ENCODE results near the gene NT5DC3. TPM values are rescaled to one million over a fixed set of nuclear protein-coding genes. Genes with fewer than 3 reads are reported as not detected.

Gene NT5DC3
- total and polyA plus RNA-seq, 2 of the 13 experiments (the other 11 are each of a cell fraction or from before 2014, with no cell fraction given) = 3.2 to 6.6 TPM

DNA sequence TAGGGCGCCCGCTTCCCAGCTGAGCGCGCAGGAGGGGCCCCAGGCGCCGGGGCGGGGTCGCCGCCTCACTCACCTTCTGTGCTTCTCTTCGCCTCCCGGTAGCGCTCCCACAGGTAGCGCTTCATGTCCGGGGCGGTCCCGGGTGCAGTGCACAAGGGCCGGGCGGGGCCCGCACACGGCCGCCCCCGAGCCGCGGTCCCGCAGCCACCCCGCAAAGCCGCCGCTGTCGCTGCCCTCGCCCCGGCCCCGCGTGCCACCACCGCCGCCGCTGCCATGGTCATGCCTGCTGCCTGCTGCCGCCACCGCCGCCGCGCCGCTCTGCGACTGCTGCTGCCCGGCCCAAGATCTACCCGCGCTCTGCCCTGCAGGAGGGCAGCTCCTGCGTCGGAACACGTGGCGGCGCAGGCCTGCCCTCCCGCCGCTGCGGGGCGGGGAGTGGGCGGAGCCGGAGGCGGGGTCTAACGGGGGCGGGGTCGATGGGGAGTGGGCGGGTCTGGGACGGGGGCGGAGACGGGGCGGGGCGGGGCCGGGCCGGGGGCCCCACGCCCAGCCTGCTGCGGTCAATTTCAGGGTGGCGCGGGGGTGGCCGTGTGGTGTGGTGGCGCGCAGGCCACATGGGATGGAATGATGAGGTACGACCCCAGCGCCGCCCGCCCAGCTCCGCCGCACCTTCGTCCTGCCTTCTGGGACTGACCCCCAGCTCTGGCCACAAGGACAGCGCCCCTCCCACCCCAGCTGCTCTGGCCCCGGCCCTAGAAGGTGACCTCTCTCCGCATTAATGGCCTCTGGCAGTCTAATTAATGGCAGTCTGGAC, at the start of gene NT5DC3 (continued):
- TF ChIP-seq KMT2B (CRISPR knock-in tag; IDR thresholded peaks at IDR 0.05) (peak; percentile 18; the same call in 1 of the 2 replicates), ZNF235 (CRISPR knock-in tag; IDR thresholded peaks at IDR 0.05; ENCODE audit: borderline replicate concordance) (peak; percentile 10; the same call in 1 of the 2 replicates), ZSCAN21 (CRISPR knock-in tag; IDR thresholded peaks at IDR 0.05; ENCODE audit: borderline replicate concordance) (peak; percentile 93), ZFP36 (IDR thresholded peaks at IDR 0.05; ENCODE audit: borderline replicate concordance, low read depth, low read length, partially characterized antibody) (no peak), SP2 (CRISPR knock-in tag; IDR thresholded peaks at IDR 0.05) (0 out of 2 replicates have a peak, but pooled peaks have one; percentile 25), ELF4 (CRISPR knock-in tag; IDR thresholded peaks at IDR 0.05; ENCODE audit: borderline replicate concordance) (no peak), SMAD1 (CRISPR knock-in tag; IDR thresholded peaks at IDR 0.05; ENCODE audit: borderline replicate concordance, low read depth) (peak; percentile 26; the same call in 1 of the 2 replicates), SP4 (CRISPR knock-in tag; IDR thresholded peaks at IDR 0.05) (peak; percentile 94), WIZ (CRISPR knock-in tag; IDR thresholded peaks at IDR 0.05) (peak; percentile 78; the same call in 1 of the 2 replicates), SMAD3 (CRISPR knock-in tag; IDR thresholded peaks at IDR 0.05) (no peak), PHF20 (CRISPR knock-in tag; IDR thresholded peaks at IDR 0.05) (no peak)
- TF ChIP-seq, protein P1, sequence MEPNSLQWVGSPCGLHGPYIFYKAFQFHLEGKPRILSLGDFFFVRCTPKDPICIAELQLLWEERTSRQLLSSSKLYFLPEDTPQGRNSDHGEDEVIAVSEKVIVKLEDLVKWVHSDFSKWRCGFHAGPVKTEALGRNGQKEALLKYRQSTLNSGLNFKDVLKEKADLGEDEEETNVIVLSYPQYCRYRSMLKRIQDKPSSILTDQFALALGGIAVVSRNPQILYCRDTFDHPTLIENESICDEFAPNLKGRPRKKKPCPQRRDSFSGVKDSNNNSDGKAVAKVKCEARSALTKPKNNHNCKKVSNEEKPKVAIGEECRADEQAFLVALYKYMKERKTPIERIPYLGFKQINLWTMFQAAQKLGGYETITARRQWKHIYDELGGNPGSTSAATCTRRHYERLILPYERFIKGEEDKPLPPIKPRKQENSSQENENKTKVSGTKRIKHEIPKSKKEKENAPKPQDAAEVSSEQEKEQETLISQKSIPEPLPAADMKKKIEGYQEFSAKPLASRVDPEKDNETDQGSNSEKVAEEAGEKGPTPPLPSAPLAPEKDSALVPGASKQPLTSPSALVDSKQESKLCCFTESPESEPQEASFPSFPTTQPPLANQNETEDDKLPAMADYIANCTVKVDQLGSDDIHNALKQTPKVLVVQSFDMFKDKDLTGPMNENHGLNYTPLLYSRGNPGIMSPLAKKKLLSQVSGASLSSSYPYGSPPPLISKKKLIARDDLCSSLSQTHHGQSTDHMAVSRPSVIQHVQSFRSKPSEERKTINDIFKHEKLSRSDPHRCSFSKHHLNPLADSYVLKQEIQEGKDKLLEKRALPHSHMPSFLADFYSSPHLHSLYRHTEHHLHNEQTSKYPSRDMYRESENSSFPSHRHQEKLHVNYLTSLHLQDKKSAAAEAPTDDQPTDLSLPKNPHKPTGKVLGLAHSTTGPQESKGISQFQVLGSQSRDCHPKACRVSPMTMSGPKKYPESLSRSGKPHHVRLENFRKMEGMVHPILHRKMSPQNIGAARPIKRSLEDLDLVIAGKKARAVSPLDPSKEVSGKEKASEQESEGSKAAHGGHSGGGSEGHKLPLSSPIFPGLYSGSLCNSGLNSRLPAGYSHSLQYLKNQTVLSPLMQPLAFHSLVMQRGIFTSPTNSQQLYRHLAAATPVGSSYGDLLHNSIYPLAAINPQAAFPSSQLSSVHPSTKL (CRISPR knock-in tag; IDR thresholded peaks at IDR 0.05) = peak; percentile 11; the same call in 1 of the 2 replicates
- TF ChIP-seq, protein P2, sequence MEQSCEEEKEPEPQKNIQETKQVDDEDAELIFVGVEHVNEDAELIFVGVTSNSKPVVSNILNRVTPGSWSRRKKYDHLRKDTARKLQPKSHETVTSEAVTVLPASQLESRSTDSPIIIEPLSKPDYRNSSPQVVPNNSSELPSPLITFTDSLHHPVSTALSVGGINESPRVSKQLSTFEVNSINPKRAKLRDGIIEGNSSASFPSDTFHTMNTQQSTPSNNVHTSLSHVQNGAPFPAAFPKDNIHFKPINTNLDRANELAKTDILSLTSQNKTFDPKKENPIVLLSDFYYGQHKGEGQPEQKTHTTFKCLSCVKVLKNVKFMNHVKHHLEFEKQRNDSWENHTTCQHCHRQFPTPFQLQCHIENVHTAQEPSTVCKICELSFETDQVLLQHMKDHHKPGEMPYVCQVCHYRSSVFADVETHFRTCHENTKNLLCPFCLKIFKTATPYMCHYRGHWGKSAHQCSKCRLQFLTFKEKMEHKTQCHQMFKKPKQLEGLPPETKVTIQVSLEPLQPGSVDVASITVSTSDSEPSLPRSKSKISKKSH (CRISPR knock-in tag; IDR thresholded peaks at IDR 0.05; ENCODE audit: borderline replicate concordance) = no peak
- TF ChIP-seq, protein P3, sequence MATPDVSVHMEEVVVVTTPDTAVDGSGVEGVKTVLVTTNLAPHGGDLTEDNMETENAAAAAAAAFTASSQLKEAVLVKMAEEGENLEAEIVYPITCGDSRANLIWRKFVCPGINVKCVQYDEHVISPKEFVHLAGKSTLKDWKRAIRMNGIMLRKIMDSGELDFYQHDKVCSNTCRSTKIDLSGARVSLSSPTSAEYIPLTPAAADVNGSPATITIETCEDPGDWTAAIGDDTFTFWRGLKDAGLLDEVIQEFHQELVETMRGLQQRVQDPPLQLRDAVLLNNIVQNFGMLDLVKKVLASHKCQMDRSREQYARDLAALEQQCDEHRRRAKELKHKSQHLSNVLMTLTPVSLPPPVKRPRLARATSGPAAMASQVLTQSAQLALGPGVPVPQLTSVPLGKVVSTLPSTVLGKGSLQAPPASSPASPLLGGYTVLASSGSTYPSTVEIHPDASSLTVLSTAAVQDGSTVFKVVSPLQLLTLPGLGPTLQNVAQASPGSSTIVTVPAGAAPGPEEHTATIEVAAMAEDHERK (CRISPR knock-in tag; IDR thresholded peaks at IDR 0.05; ENCODE audit: low read depth) = no peak
- TF ChIP-seq, protein P4, sequence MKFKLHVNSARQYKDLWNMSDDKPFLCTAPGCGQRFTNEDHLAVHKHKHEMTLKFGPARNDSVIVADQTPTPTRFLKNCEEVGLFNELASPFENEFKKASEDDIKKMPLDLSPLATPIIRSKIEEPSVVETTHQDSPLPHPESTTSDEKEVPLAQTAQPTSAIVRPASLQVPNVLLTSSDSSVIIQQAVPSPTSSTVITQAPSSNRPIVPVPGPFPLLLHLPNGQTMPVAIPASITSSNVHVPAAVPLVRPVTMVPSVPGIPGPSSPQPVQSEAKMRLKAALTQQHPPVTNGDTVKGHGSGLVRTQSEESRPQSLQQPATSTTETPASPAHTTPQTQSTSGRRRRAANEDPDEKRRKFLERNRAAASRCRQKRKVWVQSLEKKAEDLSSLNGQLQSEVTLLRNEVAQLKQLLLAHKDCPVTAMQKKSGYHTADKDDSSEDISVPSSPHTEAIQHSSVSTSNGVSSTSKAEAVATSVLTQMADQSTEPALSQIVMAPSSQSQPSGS (CRISPR knock-in tag; IDR thresholded peaks at IDR 0.05) = no peak
- TF ChIP-seq, protein P5, sequence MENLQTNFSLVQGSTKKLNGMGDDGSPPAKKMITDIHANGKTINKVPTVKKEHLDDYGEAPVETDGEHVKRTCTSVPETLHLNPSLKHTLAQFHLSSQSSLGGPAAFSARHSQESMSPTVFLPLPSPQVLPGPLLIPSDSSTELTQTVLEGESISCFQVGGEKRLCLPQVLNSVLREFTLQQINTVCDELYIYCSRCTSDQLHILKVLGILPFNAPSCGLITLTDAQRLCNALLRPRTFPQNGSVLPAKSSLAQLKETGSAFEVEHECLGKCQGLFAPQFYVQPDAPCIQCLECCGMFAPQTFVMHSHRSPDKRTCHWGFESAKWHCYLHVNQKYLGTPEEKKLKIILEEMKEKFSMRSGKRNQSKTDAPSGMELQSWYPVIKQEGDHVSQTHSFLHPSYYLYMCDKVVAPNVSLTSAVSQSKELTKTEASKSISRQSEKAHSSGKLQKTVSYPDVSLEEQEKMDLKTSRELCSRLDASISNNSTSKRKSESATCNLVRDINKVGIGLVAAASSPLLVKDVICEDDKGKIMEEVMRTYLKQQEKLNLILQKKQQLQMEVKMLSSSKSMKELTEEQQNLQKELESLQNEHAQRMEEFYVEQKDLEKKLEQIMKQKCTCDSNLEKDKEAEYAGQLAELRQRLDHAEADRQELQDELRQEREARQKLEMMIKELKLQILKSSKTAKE (CRISPR knock-in tag; IDR thresholded peaks at IDR 0.05; ENCODE audit: borderline replicate concordance) = 0 out of 2 replicates have a peak, but pooled peaks have one; percentile 21
- TF ChIP-seq, protein P6, sequence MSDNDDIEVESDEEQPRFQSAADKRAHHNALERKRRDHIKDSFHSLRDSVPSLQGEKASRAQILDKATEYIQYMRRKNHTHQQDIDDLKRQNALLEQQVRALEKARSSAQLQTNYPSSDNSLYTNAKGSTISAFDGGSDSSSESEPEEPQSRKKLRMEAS (IDR thresholded peaks at IDR 0.05) = peak; percentile 99

Measured in HepG2 (cell line).